ENCODE measurements around the gene AURKA. TPM values are rescaled to one million over a fixed set of nuclear protein-coding genes. Genes with fewer than 3 reads are reported as not detected.

Gene AURKA
- total RNA-seq (1 to 10 TPM in 1 of 2 donors, under 1 TPM in 1; 0.26 to 2.1 TPM), polyA plus RNA-seq (under 1 TPM; 0.75 to 0.77 TPM)
- long read RNA-seq, donor 1, partial matches to known transcripts: 1 of 3 reads
- long read RNA-seq, donor 1, other reads (novel, unspliced or antisense): 0 of 3 reads
- long read RNA-seq, donor 2, partial matches to known transcripts: 0 of 1 reads
- long read RNA-seq, donor 2, other reads (novel, unspliced or antisense): 0 of 1 reads

GRCh38 chr20:56392132-56392880 is at the start of gene AURKA, which contains the start of gene CSTF1:
Gene AURKA, minus strand, starts transcription at chr20:56392215. Its CDS starts 4,018 bp downstream, at chr20:56388197.
Gene CSTF1, plus strand, starts transcription at chr20:56392645. Its CDS starts 2,908 bp downstream, at chr20:56395553.
- no peaks in the 10 kb centered on the region for H3K9me3 ChIP-seq (ENCODE audit: control insufficient read depth, low read length)
- no peaks in the 10 kb centered on the region for H3K27me3 ChIP-seq (ENCODE audit: control insufficient read depth in 1 of 2, insufficient read depth in 2 of 2, low read length in 1 of 2)
- H3K4me3 ChIP-seq (ENCODE audit: low read length in 2 of 2): peak within 1 kb of the TSS; percentile 52 to 100
- DNase-seq (peak; percentile 100), ATAC-seq (ENCODE audit: low FRiP score) (peak; percentile 100)
- 0% methylated on average over 53 of the region's 53 CpGs for WGBS, 2 donors
- intact Hi-C loops (cut with DNase I): loop anchor here (1.0 to 5.0 kb wide), 4 partner anchors 34 to 76 kb away; partner anchors contain the start of genes FAM210B (in 2 of the 2) and RTF2 (in 2 of the 2)
- H3K36me3 ChIP-seq (ENCODE audit: control insufficient read depth in 1 of 2, insufficient read depth in 2 of 2, low read length in 1 of 2): peaks cover 3 to 9% of the 10 kb centered on the region in 2 donors
- H3K27ac ChIP-seq (ENCODE audit: low read depth in 1 of 2, low read length in 2 of 2): peak within 1 kb of the TSS in 1 of 2 donors; percentile 97
- H3K4me1 ChIP-seq (ENCODE audit: control insufficient read depth in 1 of 2, insufficient read depth in 2 of 2, low read length in 2 of 2): peaks cover 0 to 3% of the 10 kb centered on the region in 2 donors

- H3K27ac ChIP-seq (ENCODE audit: low read depth in 1 of 2, low read length in 2 of 2): no peak overlapping the region
- no peak overlapping the region for H3K4me3 ChIP-seq (ENCODE audit: low read length in 2 of 2)
- H3K9me3 ChIP-seq (ENCODE audit: control insufficient read depth, low read length): no peaks in the 10 kb centered on the region
- intact Hi-C loops (cut with DNase I): no loop called here
- DNase-seq (no peak), ATAC-seq (ENCODE audit: low FRiP score) (no peak)
- 82 to 89% methylated on average over 4 of the region's 4 CpGs for WGBS, 2 donors
- no peaks in the 10 kb centered on the region for H3K27me3 ChIP-seq (ENCODE audit: control insufficient read depth in 1 of 2, insufficient read depth in 2 of 2, low read length in 1 of 2)
- H3K4me1 ChIP-seq (ENCODE audit: control insufficient read depth in 1 of 2, insufficient read depth in 2 of 2, low read length in 2 of 2): no peaks in the 10 kb centered on the region
- no peaks in the 10 kb centered on the region for H3K36me3 ChIP-seq (ENCODE audit: control insufficient read depth in 1 of 2, insufficient read depth in 2 of 2, low read length in 1 of 2)
These were observed 48.5 kb upstream of the AURKA start for GRCh38 chr20:56440346-56441007.

- intact Hi-C loops (cut with DNase I): no loop called here
- Histone ChIP-seq H3K4me1 (ENCODE audit: control insufficient read depth in 1 of 2, insufficient read depth in 2 of 2, low read length in 2 of 2) (no peaks in the 10 kb centered on the region), H3K4me3 (ENCODE audit: low read length in 2 of 2) (no peak overlapping the region), H3K27me3 (ENCODE audit: control insufficient read depth in 1 of 2, insufficient read depth in 2 of 2, low read length in 1 of 2) (no peaks in the 10 kb centered on the region), H3K9me3 (ENCODE audit: control insufficient read depth, low read length) (no peaks in the 10 kb centered on the region), H3K27ac (ENCODE audit: low read depth in 1 of 2, low read length in 2 of 2) (no peak overlapping the region), H3K36me3 (ENCODE audit: control insufficient read depth in 1 of 2, insufficient read depth in 2 of 2, low read length in 1 of 2) (no peaks in the 10 kb centered on the region)
- ATAC-seq (ENCODE audit: low FRiP score): no peak
- no peak for DNase-seq
- 30 to 36% methylated on average over 5 of the region's 5 CpGs for WGBS, 2 donors
These were observed 47.8 kb upstream of the AURKA start for GRCh38 chr20:56439771-56440291.

DNA sequence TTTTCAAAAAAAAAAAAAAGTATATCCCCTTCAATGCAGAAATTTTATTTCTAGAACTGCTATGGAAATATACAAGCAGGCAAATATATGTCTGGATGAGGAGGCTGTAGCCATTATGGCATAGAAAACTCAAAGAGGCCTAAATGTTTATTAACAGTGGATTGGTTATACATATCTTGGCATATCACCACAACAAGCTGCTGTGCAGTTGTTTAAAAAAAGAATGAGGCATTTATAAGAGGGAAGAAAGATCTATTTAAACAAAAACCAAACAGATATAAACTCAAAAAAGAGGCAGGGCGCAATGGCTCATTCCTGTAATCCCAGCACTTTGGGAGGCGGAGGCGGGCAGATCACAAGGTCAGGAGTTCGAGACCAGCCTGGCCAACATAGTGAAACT is 46.3 kb upstream of the AURKA start:
- no peaks in the 10 kb centered on the region for H3K27me3 ChIP-seq (ENCODE audit: control insufficient read depth in 1 of 2, insufficient read depth in 2 of 2, low read length in 1 of 2)
- DNase-seq (no peak), ATAC-seq (ENCODE audit: low FRiP score) (no peak)
- H3K4me3 ChIP-seq (ENCODE audit: low read length in 2 of 2): no peak overlapping the region
- no peaks in the 10 kb centered on the region for H3K36me3 ChIP-seq (ENCODE audit: control insufficient read depth in 1 of 2, insufficient read depth in 2 of 2, low read length in 1 of 2)
- no peak overlapping the region for H3K27ac ChIP-seq (ENCODE audit: low read depth in 1 of 2, low read length in 2 of 2)
- intact Hi-C loops (cut with DNase I): no loop called here
- no peaks in the 10 kb centered on the region for H3K9me3 ChIP-seq (ENCODE audit: control insufficient read depth, low read length)
- 91 to 97% methylated on average over 4 of the region's 4 CpGs for WGBS, 2 donors
- H3K4me1 ChIP-seq (ENCODE audit: control insufficient read depth in 1 of 2, insufficient read depth in 2 of 2, low read length in 2 of 2): no peaks in the 10 kb centered on the region

GRCh38 chr20:56437196-56437960 is 45.4 kb upstream of the AURKA start:
- H3K9me3 ChIP-seq (ENCODE audit: control insufficient read depth, low read length): no peaks in the 10 kb centered on the region
- intact Hi-C loops (cut with DNase I): no loop called here
- ATAC-seq (ENCODE audit: low FRiP score): no peak
- H3K27me3 ChIP-seq (ENCODE audit: control insufficient read depth in 1 of 2, insufficient read depth in 2 of 2, low read length in 1 of 2): no peaks in the 10 kb centered on the region
- DNase-seq: no peak
- no peaks in the 10 kb centered on the region for H3K4me1 ChIP-seq (ENCODE audit: control insufficient read depth in 1 of 2, insufficient read depth in 2 of 2, low read length in 2 of 2)
- 84 to 87% methylated on average over 20 of the region's 20 CpGs for WGBS, 2 donors
- no peak overlapping the region for H3K4me3 ChIP-seq (ENCODE audit: low read length in 2 of 2)
- H3K36me3 ChIP-seq (ENCODE audit: control insufficient read depth in 1 of 2, insufficient read depth in 2 of 2, low read length in 1 of 2): no peaks in the 10 kb centered on the region
- H3K27ac ChIP-seq (ENCODE audit: low read depth in 1 of 2, low read length in 2 of 2): no peak overlapping the region

DNA sequence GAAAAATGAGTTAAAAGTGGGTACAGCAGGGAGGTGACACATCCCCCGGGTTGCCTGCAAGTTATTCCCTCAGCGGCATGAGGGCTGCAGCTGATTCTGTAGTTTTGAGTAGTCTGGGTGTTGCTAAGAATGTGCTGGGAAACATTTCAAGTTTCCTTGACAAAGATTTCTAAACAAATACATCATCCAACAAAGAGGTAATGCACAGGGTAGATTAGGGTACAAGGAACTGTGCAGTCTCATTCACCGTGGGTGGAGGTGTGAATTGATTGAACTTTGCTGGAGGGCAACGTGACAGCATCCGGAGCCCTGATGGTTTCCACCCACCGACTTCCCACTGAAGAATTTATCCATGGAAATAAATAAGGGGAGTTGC is 41.9 kb upstream of the AURKA start:
- H3K9me3 ChIP-seq (ENCODE audit: control insufficient read depth, low read length): no peaks in the 10 kb centered on the region
- H3K4me3 ChIP-seq (ENCODE audit: low read length in 2 of 2): no peak overlapping the region
- no peak for DNase-seq
- H3K27me3 ChIP-seq (ENCODE audit: control insufficient read depth in 1 of 2, insufficient read depth in 2 of 2, low read length in 1 of 2): no peaks in the 10 kb centered on the region
- intact Hi-C loops (cut with DNase I): no loop called here
- no peaks in the 10 kb centered on the region for H3K36me3 ChIP-seq (ENCODE audit: control insufficient read depth in 1 of 2, insufficient read depth in 2 of 2, low read length in 1 of 2)
- no peaks in the 10 kb centered on the region for H3K4me1 ChIP-seq (ENCODE audit: control insufficient read depth in 1 of 2, insufficient read depth in 2 of 2, low read length in 2 of 2)
- no peak overlapping the region for H3K27ac ChIP-seq (ENCODE audit: low read depth in 1 of 2, low read length in 2 of 2)
- no peak for ATAC-seq (ENCODE audit: low FRiP score)
- WGBS, 2 donors: 41 to 42% methylated on average over 6 of the region's 6 CpGs

DNA sequence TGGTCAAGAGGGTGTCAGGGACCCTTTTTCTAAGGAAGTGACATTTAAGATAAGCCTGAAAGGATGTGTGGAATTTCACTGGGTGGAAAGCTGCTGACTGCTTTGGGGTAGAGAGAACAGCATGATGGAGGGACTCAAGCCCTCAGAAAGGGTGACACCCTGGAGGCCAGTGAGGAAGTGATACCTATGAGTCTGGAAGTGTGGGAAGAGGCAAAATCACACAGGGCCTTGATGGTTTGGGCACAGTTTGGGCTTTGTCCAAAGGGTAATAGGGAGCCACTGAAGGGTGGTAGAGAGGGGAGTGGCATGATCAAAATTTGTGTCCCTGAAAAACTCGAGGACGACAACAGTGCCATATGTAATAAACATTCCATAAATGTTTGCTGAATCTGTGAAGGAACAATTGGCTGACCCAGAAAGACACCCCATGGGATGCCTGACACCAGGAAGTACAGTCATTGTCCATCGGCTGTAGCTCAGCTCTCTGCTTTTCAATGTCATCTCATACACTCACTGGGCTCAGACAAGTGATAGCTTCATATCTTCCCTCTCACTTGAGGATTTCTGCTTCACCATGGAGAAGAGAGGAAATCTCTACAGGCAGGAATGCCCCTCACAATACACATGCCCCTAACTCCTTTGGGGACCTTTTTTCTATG is 41.3 kb upstream of the AURKA start:
- intact Hi-C loops (cut with DNase I): no loop called here
- Histone ChIP-seq H3K9me3 (ENCODE audit: control insufficient read depth, low read length) (no peaks in the 10 kb centered on the region), H3K36me3 (ENCODE audit: control insufficient read depth in 1 of 2, insufficient read depth in 2 of 2, low read length in 1 of 2) (no peaks in the 10 kb centered on the region), H3K27me3 (ENCODE audit: control insufficient read depth in 1 of 2, insufficient read depth in 2 of 2, low read length in 1 of 2) (no peaks in the 10 kb centered on the region), H3K27ac (ENCODE audit: low read depth in 1 of 2, low read length in 2 of 2) (no peak overlapping the region), H3K4me1 (ENCODE audit: control insufficient read depth in 1 of 2, insufficient read depth in 2 of 2, low read length in 2 of 2) (no peaks in the 10 kb centered on the region), H3K4me3 (ENCODE audit: low read length in 2 of 2) (no peak overlapping the region)
- no peak for ATAC-seq (ENCODE audit: low FRiP score)
- no peak for DNase-seq
- WGBS, 2 donors: 65 to 71% methylated on average over 3 of the region's 3 CpGs

DNA sequence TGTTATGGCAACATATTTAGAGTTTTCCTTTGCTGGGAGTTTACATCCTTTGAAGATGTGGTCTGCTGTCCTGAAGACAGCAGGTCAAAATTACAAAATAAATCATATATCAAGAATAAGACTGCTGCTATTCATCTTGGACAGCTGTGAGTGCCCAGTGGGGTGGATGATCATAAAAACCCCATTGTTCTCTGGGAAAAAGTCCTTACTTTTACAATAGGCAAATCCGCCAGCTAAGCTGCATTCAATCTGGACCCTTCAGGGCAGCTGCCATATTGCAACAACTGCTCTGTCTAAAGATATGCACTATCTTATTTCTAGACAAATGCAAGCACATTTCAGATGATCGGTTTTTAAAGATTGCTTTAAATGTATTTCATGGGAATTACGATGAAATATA is 39.5 kb upstream of the AURKA start:
- Histone ChIP-seq H3K27ac (ENCODE audit: low read depth in 1 of 2, low read length in 2 of 2) (no peak overlapping the region), H3K4me1 (ENCODE audit: control insufficient read depth in 1 of 2, insufficient read depth in 2 of 2, low read length in 2 of 2) (no peaks in the 10 kb centered on the region), H3K9me3 (ENCODE audit: control insufficient read depth, low read length) (no peaks in the 10 kb centered on the region), H3K4me3 (ENCODE audit: low read length in 2 of 2) (no peak overlapping the region), H3K27me3 (ENCODE audit: control insufficient read depth in 1 of 2, insufficient read depth in 2 of 2, low read length in 1 of 2) (no peaks in the 10 kb centered on the region), H3K36me3 (ENCODE audit: control insufficient read depth in 1 of 2, insufficient read depth in 2 of 2, low read length in 1 of 2) (no peaks in the 10 kb centered on the region)
- intact Hi-C loops (cut with DNase I): no loop called here
- no peak for DNase-seq
- ATAC-seq (ENCODE audit: low FRiP score): no peak
- 78 to 83% methylated on average over 3 of the region's 3 CpGs for WGBS, 2 donors

Measured in aorta (tissue), 5 donors.